Measurements from ENCODE around the gene ZNF665. TPM values are rescaled to one million over a fixed set of nuclear protein-coding genes. Genes with fewer than 3 reads are reported as not detected.
A peak's percentile ranks its signal among the peaks of the same experiment; 100 is the strongest.
"Not testable (repeated sequence)": the region's sequence is repeated elsewhere in the genome, so short reads cannot be mapped to it uniquely, and the experiment has no call there.

Gene ZNF665
- total RNA-seq, 1 experiment from 2014 or later = 1.2 TPM

DNA sequence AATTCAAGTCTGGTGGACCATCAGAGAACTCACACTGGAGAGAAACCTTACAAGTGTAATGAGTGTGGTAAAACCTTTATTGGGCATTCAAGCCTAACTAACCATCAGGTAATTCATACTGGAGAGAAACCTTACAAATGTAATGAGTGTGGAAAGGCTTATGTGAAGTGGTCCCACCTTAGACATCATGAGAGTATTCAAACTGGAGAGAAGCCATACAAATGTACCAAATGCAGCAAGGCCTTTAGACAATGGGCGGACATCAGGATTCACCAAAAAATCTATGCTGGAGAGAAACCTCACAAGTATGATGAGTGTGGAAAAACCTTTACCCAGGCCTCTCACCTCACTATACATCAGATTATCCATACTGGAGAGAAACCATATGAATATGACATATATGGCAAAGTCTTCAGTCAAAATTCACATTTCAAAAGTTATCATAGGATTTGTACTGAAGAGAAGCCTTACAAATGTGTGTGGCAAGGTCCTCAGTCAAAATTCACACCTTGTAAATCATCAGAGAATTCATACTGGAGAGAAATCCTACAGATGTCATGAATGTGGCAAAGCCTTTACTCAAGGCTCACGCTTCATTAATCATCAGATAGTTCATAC, 19.7 kb upstream of the ZNF665 start:
- peaks cover 48% of the 10 kb centered on the region for H3K9me3 ChIP-seq (ENCODE audit: low read depth, low read length, poor library complexity, severe bottlenecking)
- H3K27ac ChIP-seq (ENCODE audit: low read depth, low read length, poor library complexity, severe bottlenecking) = no peak overlapping the region
- intact Hi-C loops (cut with micrococcal nuclease; ENCODE audit: unreplicated experiment) = no loop called here
- H3K27me3 ChIP-seq (replicated peaks; ENCODE audit: insufficient read depth, low read depth, low read length, poor library complexity) = no peaks in the 10 kb centered on the region
- POLR2A ChIA-PET (ENCODE audit: low non-redundant PET) = no interaction called here
- CTCF ChIA-PET = no interaction called here
- no peaks in the 10 kb centered on the region for H3K4me1 ChIP-seq (ENCODE audit: insufficient read depth, low read length, poor library complexity, severe bottlenecking)
- no peak for DNase-seq (ENCODE audit: low spot score)
- TF ChIP-seq EZH2 (IDR thresholded peaks at IDR 0.05; ENCODE audit: borderline replicate concordance, low read depth, low read length, poor library complexity, severe bottlenecking) = no peak
- TF ChIP-seq, protein P1, sequence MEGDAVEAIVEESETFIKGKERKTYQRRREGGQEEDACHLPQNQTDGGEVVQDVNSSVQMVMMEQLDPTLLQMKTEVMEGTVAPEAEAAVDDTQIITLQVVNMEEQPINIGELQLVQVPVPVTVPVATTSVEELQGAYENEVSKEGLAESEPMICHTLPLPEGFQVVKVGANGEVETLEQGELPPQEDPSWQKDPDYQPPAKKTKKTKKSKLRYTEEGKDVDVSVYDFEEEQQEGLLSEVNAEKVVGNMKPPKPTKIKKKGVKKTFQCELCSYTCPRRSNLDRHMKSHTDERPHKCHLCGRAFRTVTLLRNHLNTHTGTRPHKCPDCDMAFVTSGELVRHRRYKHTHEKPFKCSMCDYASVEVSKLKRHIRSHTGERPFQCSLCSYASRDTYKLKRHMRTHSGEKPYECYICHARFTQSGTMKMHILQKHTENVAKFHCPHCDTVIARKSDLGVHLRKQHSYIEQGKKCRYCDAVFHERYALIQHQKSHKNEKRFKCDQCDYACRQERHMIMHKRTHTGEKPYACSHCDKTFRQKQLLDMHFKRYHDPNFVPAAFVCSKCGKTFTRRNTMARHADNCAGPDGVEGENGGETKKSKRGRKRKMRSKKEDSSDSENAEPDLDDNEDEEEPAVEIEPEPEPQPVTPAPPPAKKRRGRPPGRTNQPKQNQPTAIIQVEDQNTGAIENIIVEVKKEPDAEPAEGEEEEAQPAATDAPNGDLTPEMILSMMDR (conservative IDR thresholded peaks at IDR 0.05; ENCODE audit: low read depth, low read length) = no peak
- H3K4me3 ChIP-seq (ENCODE audit: low read depth, low read length, poor library complexity, severe bottlenecking) = no peak overlapping the region
- H3K36me3 ChIP-seq (ENCODE audit: insufficient read depth, low read length, poor library complexity, severe bottlenecking) = no peaks in the 10 kb centered on the region
- BruUV-seq (replicated peaks) = no TSS peak

DNA sequence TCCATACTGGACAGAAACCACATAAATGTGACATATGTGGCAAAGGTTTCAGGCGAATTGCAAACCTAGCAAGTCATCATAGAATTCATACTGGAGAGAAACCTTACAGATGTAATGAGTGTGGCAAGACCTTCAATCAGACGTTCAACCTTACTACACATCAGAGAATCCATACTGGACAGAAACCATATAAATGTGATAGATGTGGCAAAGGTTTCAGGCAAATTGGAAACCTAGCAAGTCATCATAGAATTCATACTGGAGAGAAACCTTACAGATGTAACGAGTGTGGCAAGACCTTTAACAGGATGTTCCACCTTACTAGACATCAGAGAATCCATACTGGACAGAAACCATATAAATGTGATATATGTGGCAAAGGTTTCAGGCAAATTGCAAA, 18.4 kb upstream of the ZNF665 start:
- H3K27me3 ChIP-seq (replicated peaks; ENCODE audit: insufficient read depth, low read depth, low read length, poor library complexity); H3K27ac ChIP-seq (ENCODE audit: low read depth, low read length, poor library complexity, severe bottlenecking); BruUV-seq (replicated peaks); POLR2A ChIA-PET (ENCODE audit: low non-redundant PET); intact Hi-C loops (cut with micrococcal nuclease; ENCODE audit: unreplicated experiment); H3K36me3 ChIP-seq (ENCODE audit: insufficient read depth, low read length, poor library complexity, severe bottlenecking); DNase-seq (ENCODE audit: low spot score); H3K4me3 ChIP-seq (ENCODE audit: low read depth, low read length, poor library complexity, severe bottlenecking); H3K4me1 ChIP-seq (ENCODE audit: insufficient read depth, low read length, poor library complexity, severe bottlenecking); CTCF ChIA-PET: not testable (repeated sequence)
- H3K9me3 ChIP-seq (ENCODE audit: low read depth, low read length, poor library complexity, severe bottlenecking) = peaks cover 42% of the 10 kb centered on the region

DNA sequence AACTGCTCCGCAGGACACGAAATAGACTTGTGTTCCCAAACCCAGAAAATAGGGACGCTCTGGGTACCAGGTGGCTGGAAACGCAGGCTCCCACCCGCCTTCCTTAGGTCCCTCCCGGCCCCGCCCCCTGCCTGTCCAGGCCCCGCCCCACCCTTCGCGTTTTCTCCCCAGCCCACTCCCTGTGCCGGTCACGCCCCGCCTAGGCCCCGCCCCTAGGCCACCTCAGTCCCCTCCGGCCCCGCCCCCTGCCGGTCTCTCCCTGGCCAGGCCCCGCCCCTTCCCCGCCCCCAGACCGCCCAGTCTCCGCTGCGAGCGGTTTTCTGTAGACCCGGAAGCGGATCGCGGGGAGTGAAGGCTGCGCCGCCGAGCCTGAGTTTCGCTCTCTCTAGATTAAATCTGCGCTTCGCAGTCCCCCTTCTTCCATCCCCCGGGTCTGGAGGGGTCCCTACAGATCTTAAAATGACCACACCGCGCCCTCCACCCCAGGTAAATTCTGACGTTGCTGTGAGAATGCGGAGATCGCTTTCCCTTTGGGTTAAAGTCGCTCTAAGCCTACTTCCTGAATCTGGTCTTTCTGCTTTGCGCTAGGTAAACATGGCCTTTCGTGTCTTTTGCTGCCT, 3.7 kb upstream of the ZNF665 start:
- peak overlapping the region; percentile 57 for H3K4me3 ChIP-seq (ENCODE audit: low read depth, low read length, poor library complexity, severe bottlenecking)
- no peaks in the 10 kb centered on the region for H3K36me3 ChIP-seq (ENCODE audit: insufficient read depth, low read length, poor library complexity, severe bottlenecking)
- peaks cover 14% of the 10 kb centered on the region for H3K9me3 ChIP-seq (ENCODE audit: low read depth, low read length, poor library complexity, severe bottlenecking)
- no peaks in the 10 kb centered on the region for H3K27me3 ChIP-seq (replicated peaks; ENCODE audit: insufficient read depth, low read depth, low read length, poor library complexity)
- no peaks in the 10 kb centered on the region for H3K4me1 ChIP-seq (ENCODE audit: insufficient read depth, low read length, poor library complexity, severe bottlenecking)
- CTCF ChIA-PET = no interaction called here
- intact Hi-C loops (cut with micrococcal nuclease; ENCODE audit: unreplicated experiment) = loop anchor here (5.0 kb wide), 1 partner anchor 550 kb away; no protein-coding TSS in a partner anchor
- POLR2A ChIA-PET (ENCODE audit: low non-redundant PET) = no interaction called here
- TF ChIP-seq, protein P1 (conservative IDR thresholded peaks at IDR 0.05; ENCODE audit: low read depth, low read length) = no peak
- TF ChIP-seq EZH2 (IDR thresholded peaks at IDR 0.05; ENCODE audit: borderline replicate concordance, low read depth, low read length, poor library complexity, severe bottlenecking) = no peak
- BruUV-seq (replicated peaks) = no TSS peak
- peak overlapping the region; percentile 45 for H3K27ac ChIP-seq (ENCODE audit: low read depth, low read length, poor library complexity, severe bottlenecking)
- DNase-seq (ENCODE audit: low spot score) = peak; percentile 87

Data from A673 (cell line).